Ammon's horn (tissue), 1 donor: ENCODE results near the gene HECTD3.
"Not testable (repeated sequence)": the region's sequence is repeated elsewhere in the genome, so short reads cannot be mapped to it uniquely, and the experiment has no call there.

Source experiments
- DNase-seq: peaks from one replicate; pipeline ENCODE4 v3.0.0-alpha.2; 2016; ENCODE audit warnings: low spot score

The HECTD3 gene

GRCh38 chr1:45014321-45015028 lies 3.4 kb upstream of the HECTD3 start:
- peak; percentile 92 for DNase-seq

GRCh38 chr1:45013551-45014209 lies 2.6 kb upstream of the HECTD3 start:
- no peak for DNase-seq

DNA sequence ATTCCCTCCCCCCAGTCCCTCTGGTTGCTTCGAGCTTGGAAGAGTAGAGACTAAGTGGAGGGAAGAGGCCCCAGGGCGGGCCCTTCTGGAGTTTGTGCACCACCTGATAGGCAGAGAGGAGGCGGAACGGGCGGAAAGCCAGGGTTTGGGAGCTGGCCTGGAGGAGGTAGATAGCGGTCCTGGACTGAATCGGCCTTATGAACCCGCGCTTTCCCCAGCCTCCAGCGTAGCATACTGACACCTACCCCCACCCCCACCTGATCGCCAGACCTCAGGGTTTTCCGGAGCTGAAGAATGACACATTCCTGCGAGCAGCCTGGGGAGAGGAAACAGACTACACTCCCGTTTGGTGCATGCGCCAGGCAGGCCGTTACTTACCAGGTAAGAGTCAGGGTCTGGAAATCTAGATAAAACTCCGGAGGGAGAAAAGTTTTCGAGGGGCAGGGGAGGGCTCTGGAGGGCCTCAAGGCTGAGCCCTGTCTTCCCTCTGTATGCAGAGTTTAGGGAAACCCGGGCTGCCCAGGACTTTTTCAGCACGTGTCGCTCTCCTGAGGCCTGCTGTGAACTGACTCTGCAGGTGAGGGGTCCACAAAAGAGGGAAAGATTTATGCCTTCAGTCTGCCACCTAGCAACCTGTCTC lies 1.6 kb upstream of the HECTD3 start:
- DNase-seq, result peak; percentile 56

DNA sequence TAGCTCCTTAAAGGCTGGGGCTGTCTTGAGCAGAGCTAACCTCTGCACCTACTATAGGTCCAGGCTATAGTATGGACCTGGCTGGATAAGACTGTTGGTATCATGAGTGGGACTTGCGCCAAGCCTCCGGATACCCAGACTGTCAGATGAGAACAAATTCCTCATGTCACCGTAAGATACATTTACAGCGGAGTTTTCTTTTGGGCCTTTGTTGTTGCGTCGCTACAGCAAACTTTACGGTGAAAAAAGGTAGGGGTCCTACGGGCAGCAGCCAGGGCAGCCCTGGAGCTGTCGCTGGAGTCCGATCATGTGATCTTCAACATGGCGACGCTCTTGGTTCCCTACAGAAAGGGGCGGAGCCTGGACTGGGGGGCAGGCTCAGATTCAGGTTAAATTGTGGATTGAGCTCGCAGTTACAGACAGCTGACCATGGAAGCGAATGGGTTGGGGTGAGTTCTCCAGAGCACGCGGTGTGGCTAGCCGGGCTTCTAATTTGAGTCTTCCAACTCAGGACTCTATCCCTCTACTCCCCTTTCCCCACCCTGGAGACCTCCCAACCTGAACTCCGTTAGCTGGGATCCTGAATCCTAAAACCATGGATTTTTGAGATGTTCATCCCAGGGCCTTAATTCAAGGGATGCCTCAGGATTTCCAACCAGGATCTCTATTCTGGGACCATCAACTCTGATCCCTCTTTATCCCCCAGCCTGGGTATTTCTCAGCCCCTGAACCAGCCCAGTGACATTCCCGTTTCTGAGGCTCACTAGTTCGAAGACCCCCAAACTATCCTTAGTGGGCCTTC lies 914 bp upstream of the HECTD3 start, which contains the start of gene UROD:
TSS of gene UROD (plus strand) at position 418 of the 802 bp plus-strand sequence. CDS start at position 430, 12 bp downstream.
- DNase-seq, result peak; percentile 97

DNA sequence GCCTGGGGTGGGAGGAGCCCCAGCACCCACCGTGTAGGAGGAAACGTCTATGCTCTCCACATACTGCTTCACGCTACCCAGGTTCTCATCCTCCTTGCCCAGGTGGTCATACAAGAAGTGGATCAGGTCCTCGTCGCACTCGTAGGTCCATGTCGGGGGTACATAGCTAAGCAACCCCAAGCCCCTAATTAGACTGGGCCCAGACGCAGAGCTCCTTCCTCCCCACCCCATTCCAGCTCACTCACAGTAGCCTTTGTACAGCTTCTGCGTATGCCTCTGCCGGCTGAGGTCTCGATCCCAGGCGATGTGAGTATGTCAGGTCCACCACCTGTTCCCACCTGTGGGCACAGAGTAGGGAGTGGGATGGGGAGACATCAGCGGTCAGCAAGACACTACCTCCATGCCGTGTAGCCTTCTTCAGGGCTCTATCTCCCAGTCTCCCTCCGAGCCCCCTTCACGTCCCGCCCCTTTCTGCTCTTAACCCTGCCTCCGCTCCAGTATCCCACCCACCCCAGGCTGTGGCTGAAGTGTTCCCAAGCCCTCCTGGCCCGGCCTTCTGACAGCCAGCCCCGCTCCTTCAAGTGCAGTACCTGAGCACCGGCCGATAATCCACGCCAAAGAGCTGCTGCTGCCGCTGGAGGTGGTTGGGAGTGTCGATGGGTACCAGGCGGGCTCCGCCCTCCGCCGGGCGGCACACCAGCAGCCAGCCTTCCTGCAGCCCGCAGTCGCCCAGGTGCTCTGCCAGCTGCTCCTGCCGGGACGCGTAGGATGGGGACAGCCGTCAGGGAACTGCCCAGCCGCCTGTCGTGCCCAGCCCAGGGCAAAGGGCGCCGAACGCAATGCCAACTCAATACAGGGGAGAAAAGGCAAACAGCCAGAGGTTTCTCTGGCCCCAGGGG lies 919 bp downstream of the HECTD3 start:
- no peak for DNase-seq

- no peak for DNase-seq
These were observed 1.7 kb downstream of the HECTD3 start for GRCh38 chr1:45009296-45009865.

DNA sequence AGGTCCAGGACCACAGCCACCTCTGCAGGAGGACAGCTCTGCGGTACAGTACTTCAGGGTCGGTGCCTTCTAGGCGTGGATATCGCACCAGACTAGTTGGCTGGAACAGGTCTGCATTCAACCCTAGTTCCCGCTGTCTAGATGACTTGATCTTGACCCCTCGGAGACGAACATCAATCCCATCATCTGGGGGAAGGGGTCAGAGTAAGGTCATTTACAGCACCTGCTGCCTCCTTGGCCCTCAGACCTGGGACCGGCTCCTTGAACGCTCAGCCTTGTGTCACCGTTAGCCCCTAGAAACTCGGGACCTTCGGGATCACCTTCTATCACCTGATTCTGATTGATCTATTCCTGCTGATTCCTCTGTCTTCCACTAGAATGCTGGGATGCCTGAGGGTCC lies 2.6 kb downstream of the HECTD3 start:
- DNase-seq, result no peak

DNA sequence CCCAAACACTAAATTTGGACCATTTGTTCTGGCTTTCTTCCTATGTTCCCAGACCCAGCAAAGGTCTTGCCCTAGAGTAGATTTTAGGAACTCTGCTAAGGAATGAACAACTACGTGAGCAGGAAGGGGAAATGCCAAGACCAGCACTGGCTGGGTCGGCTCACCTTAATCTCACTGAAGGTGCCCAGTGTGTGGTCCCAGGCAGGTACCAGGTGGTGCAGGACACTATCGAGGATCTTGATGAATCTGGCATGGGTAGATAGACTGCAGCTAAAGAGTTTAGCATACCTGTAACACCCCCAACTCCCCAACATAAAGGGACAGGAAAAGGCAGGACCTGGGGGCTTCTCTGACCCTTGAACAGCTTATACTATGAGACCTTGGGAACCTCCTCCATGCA lies 3.0 kb downstream of the HECTD3 start:
- no peak for DNase-seq

DNA sequence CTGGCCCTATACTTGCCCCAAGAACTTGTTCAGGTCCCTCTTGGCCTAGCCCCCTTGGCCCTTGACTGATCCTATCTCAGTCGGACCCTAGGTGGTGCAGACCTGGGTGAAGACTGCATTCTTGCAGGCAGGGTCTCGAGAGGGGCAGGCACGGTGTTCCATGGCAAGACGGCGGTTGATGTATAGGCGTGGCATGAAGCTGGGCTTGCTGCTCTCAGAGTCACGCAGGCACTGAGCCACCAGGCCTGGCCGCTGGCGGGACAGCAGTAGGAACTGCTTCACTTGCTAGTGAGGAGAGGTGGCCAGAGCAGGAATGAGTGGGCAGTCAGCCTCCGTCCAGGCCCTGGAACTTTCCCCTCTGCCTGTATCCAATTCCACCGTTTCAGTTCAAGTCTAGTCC lies 3.8 kb downstream of the HECTD3 start:
- DNase-seq, result no peak

DNA sequence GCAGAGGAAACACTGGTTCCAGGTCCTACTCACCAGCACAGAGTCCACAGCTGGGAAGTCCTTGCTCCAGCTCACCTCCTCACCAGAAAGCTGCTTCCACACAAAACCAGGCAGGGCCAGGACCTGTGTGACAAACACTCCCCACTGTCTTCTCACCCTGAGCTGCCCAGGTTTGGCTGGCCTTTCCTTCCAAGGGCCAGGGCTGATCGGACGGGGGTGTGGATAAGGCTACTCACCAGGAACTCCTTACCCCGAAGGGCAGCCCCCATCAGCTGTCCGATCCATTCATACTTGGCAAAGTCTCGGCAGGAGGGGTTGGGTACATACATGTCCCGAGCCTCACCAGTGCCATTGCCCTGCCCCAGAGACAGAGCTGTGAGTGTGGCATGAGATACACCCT lies 5.4 kb downstream of the HECTD3 start:
- DNase-seq, result no peak

DNA sequence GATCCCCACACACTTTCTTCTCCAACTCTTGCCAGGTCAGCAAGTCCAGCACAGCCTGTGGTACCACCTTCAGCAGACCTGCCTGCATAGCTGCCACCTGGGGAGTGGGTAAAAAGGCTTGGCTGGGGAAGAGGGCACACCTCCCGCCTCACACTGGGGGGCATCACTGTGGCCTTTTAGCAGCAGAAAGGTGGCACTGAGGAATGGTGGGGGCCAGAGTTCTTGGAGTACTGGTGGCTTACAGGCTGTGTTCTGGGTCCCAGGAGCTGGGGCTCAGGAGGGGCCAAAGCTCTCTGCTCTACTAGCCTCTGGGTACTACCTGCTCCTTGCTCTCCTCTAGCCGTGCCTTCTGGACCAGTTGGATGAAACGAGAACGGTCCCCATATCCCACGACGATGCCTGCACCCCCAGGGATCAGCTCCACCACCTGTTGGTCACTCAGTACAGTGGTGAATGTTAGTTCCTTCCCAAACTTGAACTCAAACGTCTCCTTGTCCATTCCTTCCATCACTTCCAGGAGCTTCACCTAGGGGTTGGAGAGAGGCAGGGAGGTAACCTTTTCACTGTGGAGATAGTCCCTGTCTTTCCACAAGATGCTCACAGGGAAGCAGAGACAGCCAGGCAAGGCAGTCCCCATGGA lies 6.7 kb downstream of the HECTD3 start:
- no peak for DNase-seq

DNA sequence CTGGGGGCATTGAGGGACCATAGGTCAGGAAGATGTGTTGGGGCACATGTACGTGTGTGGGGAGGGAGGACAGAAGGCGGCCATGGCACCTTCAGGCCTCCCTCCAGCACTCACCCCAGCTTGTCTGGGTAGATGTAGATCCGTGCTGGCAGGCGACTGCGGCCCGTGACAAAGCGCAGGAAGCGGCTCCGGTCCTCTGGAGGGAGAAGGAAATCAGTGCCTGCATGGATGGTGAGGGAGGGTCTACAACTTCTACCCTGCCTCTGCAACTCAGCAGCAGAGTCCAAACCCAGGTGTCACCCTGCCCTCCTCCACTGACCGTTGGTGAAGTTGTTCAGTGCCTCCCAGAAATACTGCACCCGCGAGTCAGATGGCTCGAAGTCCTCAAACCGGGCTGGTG lies 7.4 kb downstream of the HECTD3 start:
- no peak for DNase-seq

GRCh38 chr1:45002650-45003645 lies 8.2 kb downstream of the HECTD3 start:
- DNase-seq, result no peak

DNA sequence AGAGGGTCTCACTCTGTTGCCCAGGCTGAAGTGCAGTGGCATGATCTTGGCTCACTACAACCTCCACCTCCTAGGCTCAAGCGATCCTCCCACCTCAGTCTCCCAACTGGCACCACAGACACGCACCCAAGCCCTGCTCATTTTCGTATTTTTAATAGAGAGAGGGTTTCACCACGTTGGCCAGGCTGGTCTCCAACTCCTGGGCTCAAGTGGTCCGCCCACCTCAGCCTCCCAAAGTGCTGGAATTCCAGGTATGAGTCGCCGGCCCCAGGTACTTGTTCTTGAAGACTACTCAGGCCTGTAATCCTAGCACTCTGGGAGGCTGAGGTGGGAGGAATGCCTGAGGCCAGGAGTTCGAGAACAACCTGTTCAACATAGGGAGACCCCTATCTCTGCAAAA lies 9.5 kb downstream of the HECTD3 start:
- DNase-seq, result not testable (repeated sequence)

- peak; percentile 31 for DNase-seq
These were observed 10.1 kb downstream of the HECTD3 start for GRCh38 chr1:45001011-45001481.

DNA sequence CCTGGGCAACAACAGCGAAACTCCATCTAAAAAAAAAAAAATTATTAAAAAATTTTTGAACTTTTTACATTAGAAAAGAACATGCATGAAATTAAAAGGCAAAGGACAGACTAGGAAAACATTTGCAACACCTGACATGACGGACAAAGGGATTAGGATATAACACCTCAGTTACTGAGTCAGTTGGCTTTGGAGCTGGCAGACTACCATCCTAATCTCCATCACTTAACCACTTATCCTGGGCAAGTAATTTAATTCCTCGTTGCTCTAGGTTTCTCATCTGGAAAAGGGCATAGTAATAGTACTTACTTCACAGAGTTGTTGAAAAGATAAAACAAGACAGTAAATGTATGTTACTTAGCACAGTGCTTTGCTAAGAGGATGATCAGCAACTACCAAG lies 11.9 kb downstream of the HECTD3 start:
- DNase-seq, result no peak

DNA sequence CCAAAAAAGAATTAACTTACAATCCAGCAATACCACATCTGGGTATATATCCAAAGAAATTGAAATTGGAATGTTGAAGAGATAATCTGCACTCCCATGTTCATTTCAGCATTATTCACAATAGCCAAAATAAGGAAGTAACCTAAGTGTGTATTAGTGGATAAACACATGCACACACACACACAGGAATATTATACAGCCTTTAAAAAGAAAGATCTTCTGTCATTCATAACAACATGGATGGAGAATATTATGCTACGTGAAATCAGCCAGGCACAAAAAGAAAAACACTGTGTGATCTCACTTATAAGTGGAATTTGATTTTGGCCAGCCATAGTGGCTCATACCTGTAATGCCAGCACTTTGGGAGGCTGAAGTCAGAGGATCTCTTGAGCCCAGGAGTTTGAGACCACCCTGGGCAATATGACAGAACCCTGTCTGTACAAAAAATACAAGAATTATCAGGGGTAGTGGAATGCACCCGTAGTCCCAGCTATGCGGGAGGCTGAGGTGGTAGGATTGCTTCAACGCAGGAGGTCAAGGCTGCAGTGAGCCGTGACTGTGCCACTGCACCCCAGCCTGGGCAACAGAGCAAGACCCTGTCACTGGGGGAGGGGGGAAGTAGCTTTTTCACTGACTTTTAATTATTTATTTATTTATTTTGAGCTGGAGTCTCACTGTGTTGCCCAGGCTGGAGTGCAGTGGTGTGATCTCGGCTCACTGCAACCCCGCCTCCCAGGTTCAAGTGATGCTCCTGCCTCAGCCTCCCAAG lies 15.5 kb downstream of the HECTD3 start:
- no peak for DNase-seq

GRCh38 chr1:44994309-44994898 lies 16.7 kb downstream of the HECTD3 start:
- no peak for DNase-seq
